Subcutaneous adipose tissue (tissue), 4 donors: Measurements from ENCODE around the gene ARFIP1. TPM values are rescaled to one million over a fixed set of nuclear protein-coding genes. Genes with fewer than 3 reads are reported as not detected.

Experiments used
- CTCF ChIP-seq: fragments of 450-650 bp; IDR thresholded peaks from one replicate; pipeline ENCODE4 v1.5.1; 2016; ENCODE audit warnings: low read depth, mild to moderate bottlenecking, control low read depth, antibody characterized with exemption, moderate library complexity
- total RNA-seq, 4 donors: library from RNA; depleted of rRNA; stranded (reverse); fragments of >200 nt; gene quantifications; one replicate each; pipeline ENCODE4 v1.1.0, GENCODE V29; 2016

Gene ARFIP1
- total RNA-seq, 4 donors from 2014 or later = 17.7 to 31.8 (median 27.3) TPM

GRCh38 chr4:152848508-152848907 lies 68.8 kb downstream of the ARFIP1 start:
- no peak for TF ChIP-seq CTCF

- TF ChIP-seq CTCF = no peak
Observed at GRCh38 chr4:152849350-152849749, 69.6 kb downstream of the ARFIP1 start.

- TF ChIP-seq CTCF = no peak
Observed at GRCh38 chr4:152850377-152850776, 70.6 kb downstream of the ARFIP1 start.

GRCh38 chr4:152851226-152851625 lies 71.5 kb downstream of the ARFIP1 start:
- no peak for TF ChIP-seq CTCF

- no peak for TF ChIP-seq CTCF
Observed at GRCh38 chr4:152853293-152853692, 73.5 kb downstream of the ARFIP1 start.

GRCh38 chr4:152856960-152857359 lies 77.2 kb downstream of the ARFIP1 start:
- no peak for TF ChIP-seq CTCF

GRCh38 chr4:152858934-152859333 lies 79.2 kb downstream of the ARFIP1 start:
- TF ChIP-seq CTCF = no peak
